ENCODE data around the gene STPG1.

The STPG1 gene

DNA sequence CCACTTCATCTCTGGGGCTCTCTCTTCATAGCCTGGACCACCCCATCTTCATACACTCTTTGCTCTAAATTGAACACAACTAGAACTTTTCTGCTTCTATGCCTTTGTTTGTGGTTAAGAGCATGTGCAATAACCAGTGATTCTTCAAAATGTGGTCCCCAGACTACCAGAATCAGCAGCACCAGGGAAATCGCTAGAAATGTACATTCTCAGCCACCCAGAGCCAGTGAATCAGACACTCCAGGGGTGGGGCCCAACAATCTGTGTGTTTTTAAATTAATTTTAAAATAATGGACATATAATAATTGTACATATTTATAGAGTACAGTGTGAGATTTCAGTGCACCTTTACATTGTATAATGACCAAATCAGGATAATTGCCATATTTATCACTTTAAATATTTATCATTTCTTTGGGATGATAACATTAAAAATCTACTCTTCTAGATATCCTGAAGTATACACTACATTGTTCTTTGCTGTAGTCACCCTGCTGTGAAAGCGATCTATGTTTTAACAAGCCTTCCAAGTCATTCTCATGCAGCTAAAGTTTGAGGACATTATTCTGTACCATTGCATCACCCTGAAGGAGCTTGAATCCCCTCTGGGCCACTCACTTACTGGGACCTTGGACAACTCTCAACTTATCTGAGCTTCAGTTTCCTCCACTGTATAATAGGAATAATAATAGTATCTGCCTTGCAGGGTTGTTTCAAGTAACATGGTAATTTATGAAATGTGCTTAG lies 83.6 kb downstream of the STPG1 start:
- DNase-seq (ENCODE audit: insufficient read length) (no peak), FAIRE-seq (no peak)
- TF ChIP-seq POLR2AphosphoS5 (IDR thresholded peaks at IDR 0.05; ENCODE audit: low read depth, low read length) (no peak), TAF1 (IDR thresholded peaks at IDR 0.05; ENCODE audit: borderline replicate concordance, low read depth, low read length) (no peak), POLR2A (IDR thresholded peaks at IDR 0.05; ENCODE audit: low read depth, low read length) (no peak)

DNA sequence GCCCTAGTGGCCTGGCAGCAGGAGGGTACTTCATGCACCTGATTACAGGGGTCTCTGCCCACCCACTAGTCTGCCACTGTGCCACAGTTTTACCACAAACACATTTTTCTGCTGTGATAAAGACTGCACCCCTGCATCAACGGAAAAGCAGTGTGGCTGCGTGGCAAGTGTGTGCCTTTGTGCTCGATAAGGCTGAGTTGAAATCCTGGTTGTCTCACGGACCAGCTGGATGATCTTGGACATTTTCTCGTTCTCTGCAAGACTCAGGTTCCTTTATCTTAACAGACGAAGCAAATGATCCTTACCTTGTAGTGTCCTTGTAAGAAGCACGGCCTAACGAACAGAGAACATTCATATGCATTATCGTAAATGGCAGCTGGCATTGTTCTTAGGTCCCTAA lies 84.3 kb downstream of the STPG1 start:
- DNase-seq (ENCODE audit: insufficient read length), result no peak
- no peak for FAIRE-seq
- TF ChIP-seq POLR2AphosphoS5 (IDR thresholded peaks at IDR 0.05; ENCODE audit: low read depth, low read length) (no peak), POLR2A (IDR thresholded peaks at IDR 0.05; ENCODE audit: low read depth, low read length) (no peak), TAF1 (IDR thresholded peaks at IDR 0.05; ENCODE audit: borderline replicate concordance, low read depth, low read length) (no peak)

DNA sequence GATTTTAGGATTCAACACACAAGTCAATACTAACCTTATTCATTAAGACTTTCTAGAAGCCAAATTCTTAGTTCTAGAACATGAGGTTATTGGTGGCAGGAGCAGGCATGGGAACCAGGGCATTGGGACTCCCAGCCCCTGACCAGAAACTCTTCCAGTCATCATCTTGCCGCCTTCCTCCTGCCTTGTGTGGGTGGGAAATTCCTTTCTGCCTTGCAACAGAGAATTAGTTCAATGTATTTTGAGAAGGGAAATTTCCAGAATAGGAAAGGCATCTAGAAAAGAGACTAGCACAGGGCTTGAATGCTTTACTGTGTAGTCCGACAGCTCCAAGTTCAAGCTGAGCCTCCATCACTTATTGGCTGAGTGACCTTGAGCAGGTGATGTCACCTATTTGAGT lies 85.7 kb downstream of the STPG1 start:
- DNase-seq (ENCODE audit: insufficient read length) (no peak), FAIRE-seq (no peak)
- TF ChIP-seq POLR2AphosphoS5 (IDR thresholded peaks at IDR 0.05; ENCODE audit: low read depth, low read length), result no peak
- no peak for TF ChIP-seq POLR2A (IDR thresholded peaks at IDR 0.05; ENCODE audit: low read depth, low read length)
- TF ChIP-seq TAF1 (IDR thresholded peaks at IDR 0.05; ENCODE audit: borderline replicate concordance, low read depth, low read length), result no peak

DNA sequence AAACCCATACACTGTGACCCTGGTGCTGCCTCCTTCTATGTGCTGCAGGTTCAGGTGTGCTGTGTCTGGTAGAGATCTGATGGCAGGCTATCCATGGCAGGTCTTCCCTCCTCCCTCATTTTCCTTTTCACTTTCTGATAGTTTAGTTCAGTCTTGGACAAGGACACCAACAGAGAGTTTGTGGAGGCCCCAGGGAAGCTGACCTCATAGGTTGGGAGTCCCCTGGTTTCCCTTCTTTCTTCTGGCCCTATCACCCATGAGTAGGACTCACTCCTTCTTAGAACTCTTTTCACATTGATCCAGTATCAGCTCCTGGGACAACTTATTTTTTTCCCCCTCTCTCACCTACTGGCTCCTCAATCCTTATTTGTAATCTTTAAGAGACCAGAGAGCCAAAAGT lies 86.1 kb downstream of the STPG1 start:
- FAIRE-seq (no peak), DNase-seq (ENCODE audit: insufficient read length) (no peak)

DNA sequence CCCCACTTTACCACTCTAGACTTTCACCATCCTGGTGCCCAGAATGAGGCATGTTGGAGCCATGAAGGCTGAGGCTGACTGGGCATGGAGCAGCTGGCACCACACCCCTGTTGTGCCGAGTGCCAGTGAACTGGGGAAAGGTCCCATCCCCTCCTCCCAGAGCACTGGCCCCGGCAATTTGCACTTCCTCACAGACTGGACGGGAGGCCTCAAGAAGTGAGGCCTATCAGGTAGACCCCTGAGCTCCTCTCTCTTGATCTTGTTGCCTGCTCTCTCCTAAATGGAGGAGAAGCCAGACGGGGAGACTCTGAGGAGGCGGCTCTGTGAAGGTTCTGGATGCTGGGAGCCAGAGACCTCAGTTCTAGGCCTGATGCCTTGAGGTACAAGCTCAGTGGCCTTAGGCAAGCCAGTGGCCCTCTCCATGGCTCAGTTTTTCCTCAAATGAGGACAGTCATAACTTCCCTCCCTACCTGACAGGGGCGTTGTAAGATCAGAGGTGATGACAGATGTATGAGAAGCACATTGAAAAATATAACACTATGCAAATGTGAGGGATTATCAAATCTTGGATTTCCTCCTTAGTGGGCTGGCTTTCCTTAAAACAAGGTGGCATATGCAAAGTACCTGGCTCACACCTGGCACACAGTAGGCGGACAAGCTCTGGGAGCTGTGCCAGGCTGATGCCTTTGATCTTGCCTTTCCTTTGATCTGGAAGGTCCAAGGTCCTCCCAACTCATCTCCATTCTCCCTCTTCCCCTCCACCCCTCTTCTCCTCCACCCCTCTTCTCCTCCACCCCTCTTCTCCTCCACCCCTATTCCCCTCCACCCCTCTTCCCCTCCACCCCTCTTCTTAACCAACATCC lies 87.8 kb downstream of the STPG1 start:
- DNase-seq (ENCODE audit: insufficient read length) (no peak), FAIRE-seq (no peak)
- TF ChIP-seq POLR2AphosphoS5 (IDR thresholded peaks at IDR 0.05; ENCODE audit: low read depth, low read length) (no peak), TAF1 (IDR thresholded peaks at IDR 0.05; ENCODE audit: borderline replicate concordance, low read depth, low read length) (no peak), POLR2A (IDR thresholded peaks at IDR 0.05; ENCODE audit: low read depth, low read length) (no peak)

More for the DNA sequence above, 86.1 kb downstream of the STPG1 start:
- TF ChIP-seq POLR2AphosphoS5 (IDR thresholded peaks at IDR 0.05; ENCODE audit: low read depth, low read length), result no peak
- TF ChIP-seq POLR2A (IDR thresholded peaks at IDR 0.05; ENCODE audit: low read depth, low read length), result no peak
- no peak for TF ChIP-seq TAF1 (IDR thresholded peaks at IDR 0.05; ENCODE audit: borderline replicate concordance, low read depth, low read length)

DNA sequence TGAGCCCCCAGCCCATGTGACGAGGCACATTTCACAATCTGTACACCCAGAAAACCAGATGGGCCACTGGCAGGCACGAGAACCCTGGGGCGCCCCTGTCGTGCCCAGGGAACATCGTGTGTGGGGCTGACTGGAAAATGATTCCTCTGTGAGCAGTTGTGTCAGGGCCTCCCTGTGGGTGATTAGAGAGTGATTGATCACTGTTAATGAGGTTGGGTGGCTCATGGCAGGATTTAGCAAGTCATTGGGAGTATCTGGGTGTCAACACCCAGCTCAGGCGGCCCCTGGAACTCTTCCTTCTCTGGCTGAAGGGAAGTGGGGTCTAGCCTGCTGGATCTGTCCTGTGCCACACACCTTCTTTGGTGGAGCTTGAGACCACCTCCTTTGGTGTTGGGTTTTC lies 88.7 kb downstream of the STPG1 start:
- DNase-seq (ENCODE audit: insufficient read length) (no peak), FAIRE-seq (no peak)
- no peak for TF ChIP-seq TAF1 (IDR thresholded peaks at IDR 0.05; ENCODE audit: borderline replicate concordance, low read depth, low read length)
- no peak for TF ChIP-seq POLR2AphosphoS5 (IDR thresholded peaks at IDR 0.05; ENCODE audit: low read depth, low read length)
- no peak for TF ChIP-seq POLR2A (IDR thresholded peaks at IDR 0.05; ENCODE audit: low read depth, low read length)

DNA sequence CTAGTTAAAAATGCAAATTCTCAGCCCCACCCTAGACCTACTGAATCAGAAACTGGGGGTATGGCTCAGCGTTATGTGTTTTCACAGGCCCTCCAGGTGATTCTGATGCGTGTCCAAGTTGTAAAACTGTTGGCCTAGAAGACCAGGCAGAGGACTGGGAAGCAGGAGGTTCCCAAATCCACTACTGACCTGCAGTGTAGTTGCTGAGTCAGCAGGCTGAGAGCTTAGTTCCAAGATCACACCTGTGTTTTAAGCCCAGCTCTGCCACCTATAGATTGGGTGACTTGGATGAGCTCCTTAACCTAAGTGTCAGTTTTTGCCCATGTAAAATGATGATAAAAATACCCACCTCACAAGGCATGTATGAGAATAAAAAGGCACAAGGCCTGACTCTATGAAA lies 90.3 kb downstream of the STPG1 start:
- no peak for FAIRE-seq
- no peak for TF ChIP-seq TAF1 (IDR thresholded peaks at IDR 0.05; ENCODE audit: borderline replicate concordance, low read depth, low read length)
- TF ChIP-seq POLR2A (IDR thresholded peaks at IDR 0.05; ENCODE audit: low read depth, low read length), result no peak
- TF ChIP-seq POLR2AphosphoS5 (IDR thresholded peaks at IDR 0.05; ENCODE audit: low read depth, low read length), result no peak
- DNase-seq (ENCODE audit: insufficient read length), result no peak

DNA sequence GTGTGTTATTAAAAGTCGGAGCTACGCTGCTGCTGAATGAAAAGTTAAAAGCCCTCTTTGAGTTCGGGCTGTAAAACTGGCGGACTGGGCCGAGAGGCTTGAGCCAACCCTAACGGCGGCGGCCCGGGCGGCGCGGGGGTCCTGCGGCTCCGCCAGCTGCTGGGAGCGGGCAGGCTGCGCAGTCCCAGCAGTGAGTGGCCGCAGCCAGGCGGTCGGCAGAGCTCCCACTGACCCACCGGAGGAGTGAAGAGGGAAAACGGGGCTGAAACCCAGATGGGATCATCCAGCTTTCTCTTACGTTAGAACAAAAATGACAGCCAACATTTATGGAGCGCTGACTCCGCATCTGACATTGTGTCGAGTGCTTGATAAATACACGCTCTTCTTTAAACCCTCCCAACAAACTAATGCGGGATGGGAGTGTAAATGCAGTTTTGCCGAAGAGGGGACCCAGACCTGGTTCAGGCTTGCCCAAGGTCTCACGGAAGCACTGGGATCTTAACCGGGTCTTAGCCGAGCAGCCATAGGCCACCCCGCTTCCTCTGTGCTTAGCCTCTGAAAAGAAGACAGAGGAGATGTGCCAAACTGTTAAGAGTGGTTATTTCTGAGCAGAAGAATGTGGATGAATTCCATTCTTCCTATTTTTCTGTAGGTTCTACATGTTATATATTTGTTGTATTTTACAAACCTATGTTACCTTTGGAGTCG lies 91.0 kb downstream of the STPG1 start:
- TF ChIP-seq POLR2AphosphoS5 (IDR thresholded peaks at IDR 0.05; ENCODE audit: low read depth, low read length) (no peak), TAF1 (IDR thresholded peaks at IDR 0.05; ENCODE audit: borderline replicate concordance, low read depth, low read length) (no peak), POLR2A (IDR thresholded peaks at IDR 0.05; ENCODE audit: low read depth, low read length) (no peak)
- FAIRE-seq, result peak; percentile 40
- DNase-seq (ENCODE audit: insufficient read length), result no peak

DNA sequence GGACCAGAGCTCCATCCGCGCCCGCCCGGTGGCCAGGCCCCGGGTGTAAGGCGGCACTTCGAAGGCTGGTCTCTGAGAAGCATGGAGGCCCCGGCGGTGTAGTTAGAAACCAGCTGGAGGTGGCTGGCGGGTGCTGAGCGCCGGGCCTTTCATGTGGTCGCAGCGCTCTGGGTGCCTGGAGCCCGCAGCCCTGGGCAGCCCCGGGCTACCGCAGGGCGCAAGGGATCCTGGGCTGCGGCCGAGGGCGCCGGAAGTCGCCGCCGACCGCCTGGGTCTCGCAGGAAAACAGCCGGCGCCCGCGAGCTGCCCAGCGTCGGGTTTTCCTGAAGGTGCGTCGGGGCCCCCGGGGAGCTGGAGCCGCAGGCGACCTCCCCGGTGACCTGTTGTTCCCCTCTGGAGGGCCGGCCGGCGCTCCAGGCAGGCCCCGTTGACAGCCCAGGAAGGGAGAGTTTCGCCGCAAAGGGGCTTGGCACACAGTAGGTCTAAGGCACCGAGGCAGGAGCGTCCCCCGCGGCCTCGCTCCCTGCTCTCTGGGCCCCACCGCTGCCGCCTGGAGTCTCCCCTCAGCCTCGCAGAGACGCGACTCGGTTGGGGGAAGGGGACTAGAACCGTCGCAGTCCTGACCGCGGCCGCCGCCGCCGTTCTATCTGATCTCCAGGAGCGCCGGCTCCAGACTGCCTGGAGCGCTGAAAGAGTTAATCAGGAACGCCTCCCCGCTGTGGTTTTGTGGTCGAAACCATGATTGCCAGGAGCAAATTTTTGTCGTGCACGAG lies 91.7 kb downstream of the STPG1 start:
- peak; percentile 75 for DNase-seq (ENCODE audit: insufficient read length)
- FAIRE-seq, result peak; percentile 69

DNA sequence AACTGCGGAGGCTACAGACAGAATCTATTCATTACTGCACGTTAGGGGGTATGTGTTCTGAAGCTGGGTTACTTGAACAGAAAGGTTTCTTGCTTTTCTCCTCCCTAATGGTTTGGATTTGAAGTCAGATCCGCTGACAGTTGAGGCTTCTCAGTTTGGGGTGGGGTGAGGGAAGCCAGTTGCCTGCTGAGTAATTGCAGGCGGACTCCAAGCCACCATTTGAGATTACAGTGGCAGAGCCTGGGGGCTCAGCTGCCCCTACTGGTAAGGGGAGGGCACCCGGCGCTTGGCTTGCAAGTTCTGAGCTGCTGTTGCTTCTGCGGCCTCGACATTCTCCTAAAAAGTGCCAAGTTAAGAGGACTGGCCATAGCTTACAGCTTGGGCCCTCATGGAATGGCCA lies 92.5 kb downstream of the STPG1 start:
- no peak for FAIRE-seq

More for the DNA sequence above, 91.7 kb downstream of the STPG1 start:
- TF ChIP-seq POLR2A (IDR thresholded peaks at IDR 0.05; ENCODE audit: low read depth, low read length) (no peak), POLR2AphosphoS5 (IDR thresholded peaks at IDR 0.05; ENCODE audit: low read depth, low read length) (no peak), TAF1 (IDR thresholded peaks at IDR 0.05; ENCODE audit: borderline replicate concordance, low read depth, low read length) (no peak)

More for the DNA sequence above, 92.5 kb downstream of the STPG1 start:
- DNase-seq (ENCODE audit: insufficient read length), result no peak
- TF ChIP-seq TAF1 (IDR thresholded peaks at IDR 0.05; ENCODE audit: borderline replicate concordance, low read depth, low read length) (no peak), POLR2AphosphoS5 (IDR thresholded peaks at IDR 0.05; ENCODE audit: low read depth, low read length) (no peak), POLR2A (IDR thresholded peaks at IDR 0.05; ENCODE audit: low read depth, low read length) (no peak)
